Astrocyte (in vitro differentiated cells and primary cell): Measurements from ENCODE around the gene CISD3. TPM values are rescaled to one million over a fixed set of nuclear protein-coding genes. Genes with fewer than 3 reads are reported as not detected.

Experiments
- DNase-seq: peaks from one replicate; pipeline ENCODE4 v3.0.0-alpha.2; 2010; ENCODE audit warnings: low read depth
- FAIRE-seq: peaks from 2 replicates; lab custom pipeline; 2011; peaks lifted over from hg19 to GRCh38; lab: Jason Lieb, UNC
- H2AFZ ChIP-seq: 2 replicates; pipeline ENCODE4 v1.6.0; 2012; ENCODE audit warnings: low read depth, low read length, inconsistent platforms
- H3K27ac ChIP-seq: 2 replicates; pipeline ENCODE4 v1.5.1; 2011; ENCODE audit warnings: low read depth, low read length, inconsistent platforms
- H3K27me3 ChIP-seq: 2 replicates; pipeline ENCODE4 v1.6.0; 2011; ENCODE audit warnings: low read length, inconsistent platforms; ENCODE audit not compliant: insufficient read depth
- H3K36me3 ChIP-seq: 2 replicates; pipeline ENCODE4 v1.5.1; 2011; ENCODE audit warnings: low read length, inconsistent platforms; ENCODE audit not compliant: insufficient read depth
- H3K4me1 ChIP-seq: 2 replicates; pipeline ENCODE4 v1.5.1; 2011; ENCODE audit warnings: low read length, inconsistent platforms; ENCODE audit not compliant: insufficient read depth
- H3K4me2 ChIP-seq: 2 replicates; pipeline ENCODE4 v1.6.0; 2012; ENCODE audit warnings: low read length, inconsistent platforms
- H3K4me3 ChIP-seq: 2 replicates; pipeline ENCODE4 v1.5.1; 2011; ENCODE audit warnings: low read depth, mild to moderate bottlenecking, low read length, inconsistent platforms; ENCODE audit not compliant: insufficient read depth
- H3K79me2 ChIP-seq: 2 replicates; pipeline ENCODE4 v1.6.0; 2012; ENCODE audit warnings: mild to moderate bottlenecking, low read length, inconsistent platforms; ENCODE audit not compliant: insufficient read depth
- H3K9ac ChIP-seq: 2 replicates; pipeline ENCODE4 v1.6.0; 2012; ENCODE audit warnings: mild to moderate bottlenecking, low read length, inconsistent platforms
- H3K9me3 ChIP-seq: 2 replicates; pipeline ENCODE4 v1.5.1; 2012; ENCODE audit warnings: low read depth, mild to moderate bottlenecking, low read length, inconsistent platforms; ENCODE audit not compliant: insufficient read depth
- H4K20me1 ChIP-seq: 2 replicates; pipeline ENCODE4 v1.6.0; 2012; ENCODE audit warnings: low read length, inconsistent platforms; ENCODE audit not compliant: insufficient read depth
- H3K27ac Mint-ChIP-seq: one replicate; pipeline ENCODE4 v1.8.0; 2021; ENCODE audit warnings: mild to moderate bottlenecking, mixed read lengths; ENCODE audit not compliant: unreplicated experiment
- H3K27me3 Mint-ChIP-seq: one replicate; pipeline ENCODE4 v1.8.0; 2021; ENCODE audit warnings: low read depth, mixed read lengths; ENCODE audit not compliant: unreplicated experiment
- H3K36me3 Mint-ChIP-seq: one replicate; pipeline ENCODE4 v1.8.0; 2021; ENCODE audit warnings: low read depth, mixed read lengths; ENCODE audit not compliant: unreplicated experiment
- H3K4me1 Mint-ChIP-seq: one replicate; pipeline ENCODE4 v1.8.0; 2021; ENCODE audit warnings: low read depth, mixed read lengths; ENCODE audit not compliant: unreplicated experiment
- H3K4me3 Mint-ChIP-seq: one replicate; pipeline ENCODE4 v1.8.0; 2021; ENCODE audit warnings: mild to moderate bottlenecking, moderate library complexity, mixed read lengths; ENCODE audit not compliant: unreplicated experiment
- H3K9me3 Mint-ChIP-seq: one replicate; pipeline ENCODE4 v1.8.0; 2021; ENCODE audit warnings: mild to moderate bottlenecking, mixed read lengths; ENCODE audit not compliant: unreplicated experiment
- CTCF ChIP-seq: IDR thresholded peaks from 2 replicates; pipeline ENCODE4 v1.5.1; 2011; ENCODE audit warnings: low read depth, mild to moderate bottlenecking, inconsistent platforms, low read length, moderate library complexity; ENCODE audit not compliant: insufficient read depth
- EZH2 ChIP-seq: IDR thresholded peaks from 2 replicates; pipeline ENCODE4 v1.6.1; 2012; ENCODE audit warnings: mild to moderate bottlenecking, low read length, inconsistent platforms; ENCODE audit not compliant: insufficient read depth
- total RNA-seq: library from RNA; stranded (reverse); gene quantifications from 2 replicates; pipeline ENCODE4 v1.2.1, GENCODE V29; 2021

Gene CISD3
- total RNA-seq, 1 donor from 2014 or later, result 12.0 TPM

GRCh38 chr17:38777641-38778250 is 47.6 kb downstream of the CISD3 start:
- no peak overlapping the region for H3K4me3 Mint-ChIP-seq
- Histone ChIP-seq H3K9ac (no peak overlapping the region), H3K27ac (peak overlapping the region; percentile 41), H3K4me1 (no peaks in the 10 kb centered on the region), H4K20me1 (peaks cover 22% of the 10 kb centered on the region), H2AFZ (no peak overlapping the region), H3K27me3 (no peaks in the 10 kb centered on the region), H3K4me3 (no peak overlapping the region), H3K4me2 (no peak overlapping the region), H3K36me3 (peaks cover 51% of the 10 kb centered on the region), H3K9me3 (no peaks in the 10 kb centered on the region), H3K79me2 (no peaks in the 10 kb centered on the region)
- peak overlapping the region; percentile 72 for H3K27ac Mint-ChIP-seq
- H3K4me1 Mint-ChIP-seq, result peaks cover 5% of the 10 kb centered on the region
- H3K36me3 Mint-ChIP-seq, result peaks cover 26% of the 10 kb centered on the region
- TF ChIP-seq CTCF, result no peak
- no peak for TF ChIP-seq EZH2
- no peak for DNase-seq
- no peaks in the 10 kb centered on the region for H3K27me3 Mint-ChIP-seq
- H3K9me3 Mint-ChIP-seq, result no peaks in the 10 kb centered on the region
- FAIRE-seq, result no peak

- Mint-ChIP-seq H3K9me3 (no peaks in the 10 kb centered on the region), H3K4me1 (peaks cover 5% of the 10 kb centered on the region), H3K27me3 (no peaks in the 10 kb centered on the region), H3K4me3 (no peak overlapping the region), H3K27ac (no peak overlapping the region), H3K36me3 (peaks cover 29% of the 10 kb centered on the region)
- Histone ChIP-seq H4K20me1 (peaks cover 19% of the 10 kb centered on the region), H3K79me2 (no peaks in the 10 kb centered on the region), H3K9me3 (no peaks in the 10 kb centered on the region), H3K4me1 (no peaks in the 10 kb centered on the region), H3K4me2 (no peak overlapping the region), H3K27me3 (no peaks in the 10 kb centered on the region), H3K36me3 (peaks cover 52% of the 10 kb centered on the region), H3K9ac (no peak overlapping the region), H2AFZ (no peak overlapping the region), H3K4me3 (no peak overlapping the region), H3K27ac (no peak overlapping the region)
- no peak for DNase-seq
- FAIRE-seq, result no peak
- TF ChIP-seq EZH2 (no peak), CTCF (no peak)
Measured at GRCh38 chr17:38779965-38780752, 50.0 kb downstream of the CISD3 start.

DNA sequence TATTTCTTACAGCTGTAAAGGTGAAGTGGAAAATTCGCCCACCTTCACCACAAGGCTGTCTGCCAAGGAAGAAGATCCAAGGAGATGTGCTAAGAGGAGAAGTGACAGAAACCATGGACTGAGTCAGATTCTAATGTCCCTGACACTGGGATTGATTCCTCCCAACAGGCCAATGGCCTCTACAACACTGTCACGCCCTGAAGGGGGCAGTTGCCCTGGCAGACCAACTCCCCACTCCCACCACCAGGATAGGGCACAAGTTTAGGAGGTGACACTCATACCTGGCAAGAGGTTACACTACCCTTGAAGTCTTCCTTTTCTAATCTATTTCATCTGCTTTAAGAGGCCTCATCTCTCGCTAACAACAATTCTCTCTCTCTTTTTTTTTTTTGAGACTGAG is 53.1 kb downstream of the CISD3 start:
- no peak overlapping the region for H3K4me3 Mint-ChIP-seq

More for the DNA sequence above, 53.1 kb downstream of the CISD3 start:
- no peak overlapping the region for H3K27ac ChIP-seq
- H3K27me3 ChIP-seq, result no peaks in the 10 kb centered on the region
- no peak for TF ChIP-seq EZH2
- no peak for TF ChIP-seq CTCF
- H3K79me2 ChIP-seq, result peaks cover 15% of the 10 kb centered on the region
- peaks cover 50% of the 10 kb centered on the region for H3K36me3 ChIP-seq
- peaks cover 39% of the 10 kb centered on the region for H4K20me1 ChIP-seq
- no peak overlapping the region for H3K27ac Mint-ChIP-seq
- DNase-seq (no peak), FAIRE-seq (no peak)
- no peaks in the 10 kb centered on the region for H3K9me3 Mint-ChIP-seq
- no peak overlapping the region for H2AFZ ChIP-seq
- H3K4me2 ChIP-seq, result no peak overlapping the region
- no peaks in the 10 kb centered on the region for H3K27me3 Mint-ChIP-seq
- peaks cover 28% of the 10 kb centered on the region for H3K36me3 Mint-ChIP-seq
- H3K4me1 Mint-ChIP-seq, result no peaks in the 10 kb centered on the region
- no peaks in the 10 kb centered on the region for H3K4me1 ChIP-seq
- H3K9ac ChIP-seq, result no peak overlapping the region
- no peaks in the 10 kb centered on the region for H3K9me3 ChIP-seq
- H3K4me3 ChIP-seq, result no peak overlapping the region
